ENCODE results near the gene CD274. TPM values are rescaled to one million over a fixed set of nuclear protein-coding genes. Genes with fewer than 3 reads are reported as not detected.
A peak's percentile ranks its signal among the peaks of the same experiment; 100 is the strongest.

CD274 gene
- total and polyA plus RNA-seq, 11 donors: 3.5 to 54.4 (median 15.7) TPM

GRCh38 chr9:5514617-5515260, 64.4 kb downstream of the CD274 start:
- ATAC-seq (no peak), DNase-seq (no peak)
- intact Hi-C loops (cut with DNase I): loop anchor here in 1 of 10 donors (5.0 kb wide), 1 partner anchor 73 kb away; no protein-coding TSS in a partner anchor
- Histone ChIP-seq H3K27ac (peak overlapping the region in 1 of 12 donors; percentile 94), H3K27me3 (no peaks in the 10 kb centered on the region), H3K4me3 (no peak overlapping the region), H3K36me3 (no peaks in the 10 kb centered on the region), H3K9me3 (no peaks in the 10 kb centered on the region), H3K4me1 (peaks cover 0 to 66% (median 47%) of the 10 kb centered on the region in 12 donors)
- 85 to 87% (median 87%) methylated on average over 6 of the region's 6 CpGs for WGBS, 4 donors
- TF ChIP-seq POLR2A (IDR thresholded peaks at IDR 0.05) (no peak), CTCF (IDR thresholded peaks at IDR 0.05) (no peak)

GRCh38 chr9:5515261-5515650, 64.9 kb downstream of the CD274 start:
- Histone ChIP-seq H3K36me3 (no peaks in the 10 kb centered on the region), H3K27ac (no peak overlapping the region), H3K27me3 (no peaks in the 10 kb centered on the region), H3K4me1 (peaks cover 0 to 61% (median 43%) of the 10 kb centered on the region in 12 donors), H3K4me3 (no peak overlapping the region), H3K9me3 (no peaks in the 10 kb centered on the region)
- ATAC-seq: no peak
- TF ChIP-seq POLR2A (IDR thresholded peaks at IDR 0.05) (no peak), CTCF (IDR thresholded peaks at IDR 0.05) (no peak)
- intact Hi-C loops (cut with DNase I): no loop called here
- no peak for DNase-seq
- WGBS, 4 donors: 57 to 71% (median 63%) methylated on average over 4 of the region's 4 CpGs

GRCh38 chr9:5516453-5517220, 66.3 kb downstream of the CD274 start:
- H3K4me1 ChIP-seq: peaks cover 0 to 52% (median 34%) of the 10 kb centered on the region in 12 donors
- H3K27ac ChIP-seq: no peak overlapping the region
- H3K4me3 ChIP-seq: no peak overlapping the region
- no peaks in the 10 kb centered on the region for H3K36me3 ChIP-seq
- WGBS, 4 donors: 91 to 96% (median 95%) methylated on average over 8 to 10 of the region's 10 CpGs
- TF ChIP-seq POLR2A (IDR thresholded peaks at IDR 0.05): no peak
- TF ChIP-seq CTCF (IDR thresholded peaks at IDR 0.05): no peak
- intact Hi-C loops (cut with DNase I): no loop called here
- no peaks in the 10 kb centered on the region for H3K27me3 ChIP-seq
- H3K9me3 ChIP-seq: peaks cover 0 to 4% (median 0%) of the 10 kb centered on the region in 12 donors
- DNase-seq: no peak
- ATAC-seq: no peak

Data from heart left ventricle (tissue), 16 donors.